ENCODE measurements around the gene WASHC3. TPM values are rescaled to one million over a fixed set of nuclear protein-coding genes. Genes with fewer than 3 reads are reported as not detected.

WASHC3 gene
- total and polyA plus RNA-seq, 2 donors (not counting 3 experiments of a cell fraction or from before 2014, with no cell fraction given): 27.8 to 28.8 TPM

DNA sequence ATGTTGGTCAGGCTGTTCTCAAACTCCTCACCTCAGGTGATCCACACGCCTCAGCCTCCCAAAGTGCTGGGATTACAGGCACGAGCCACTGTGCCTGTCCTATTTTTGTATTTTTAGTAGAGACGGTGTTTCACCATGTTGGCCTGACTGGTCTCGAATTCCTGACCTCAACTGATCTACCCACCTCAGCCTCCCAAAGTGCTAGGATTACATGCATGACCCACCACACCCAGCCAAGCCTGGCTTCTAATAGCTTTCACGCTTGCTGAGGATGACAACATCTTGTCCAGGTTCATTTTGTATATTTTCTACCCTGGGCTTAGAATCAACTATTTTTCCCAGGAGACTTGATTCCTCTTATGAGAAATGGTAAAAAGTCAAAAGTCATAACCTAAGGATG, 64.7 kb downstream of the WASHC3 start:
- Histone ChIP-seq H3K4me3 (replicated peaks in 1 of 3; ENCODE audit: insufficient read depth in 1 of 3, low read depth in 1 of 3, low read length in 3 of 3) (no peak overlapping the region), H3K27me3 (ENCODE audit: control insufficient read depth in 2 of 2, insufficient read depth in 2 of 2, low read length in 2 of 2) (peaks cover 0 to 5% of the 10 kb centered on the region in 2 experiments), H3K36me3 (ENCODE audit: control insufficient read depth in 2 of 2, extremely low read depth in 1 of 2, insufficient read depth in 2 of 2, low read length in 2 of 2) (no peaks in the 10 kb centered on the region), H3K9me1 (replicated peaks; ENCODE audit: control insufficient read depth, extremely low read depth, insufficient read depth, low read length) (no peaks in the 10 kb centered on the region), H3K79me2 (ENCODE audit: control insufficient read depth, insufficient read depth, low read length) (no peaks in the 10 kb centered on the region), H2AFZ (ENCODE audit: low read depth, low read length) (no peak overlapping the region), H3K27ac (ENCODE audit: insufficient read depth, low read depth, low read length) (no peak overlapping the region), H4K20me1 (replicated peaks; ENCODE audit: control insufficient read depth, extremely low read depth, insufficient read depth, low read length) (no peaks in the 10 kb centered on the region), H3K4me1 (ENCODE audit: control insufficient read depth, extremely low read depth, insufficient read depth, low read length) (no peaks in the 10 kb centered on the region), H3K9ac (replicated peaks; ENCODE audit: extremely low read depth, insufficient read depth, low read length) (no peak overlapping the region), H3K9me3 (replicated peaks; ENCODE audit: control insufficient read depth, insufficient read depth, low read length) (no peaks in the 10 kb centered on the region), H3K4me2 (ENCODE audit: insufficient read depth, low read length) (no peak overlapping the region)
- CTCF ChIA-PET: interaction anchor here (1.1 kb wide), 1 partner anchor 488 kb away, joined by 4 read pairs; no protein-coding TSS in a partner anchor
- TF ChIP-seq FOS (IDR thresholded peaks at IDR 0.05; ENCODE audit: borderline replicate concordance, insufficient read depth, low read length): no peak
- TF ChIP-seq POLR2AphosphoS5 (IDR thresholded peaks at IDR 0.05; ENCODE audit: insufficient read depth, low read depth, low read length): no peak
- no peak for TF ChIP-seq JUN (IDR thresholded peaks at IDR 0.05; ENCODE audit: borderline replicate concordance, insufficient read depth, insufficient read length, low read depth)
- TF ChIP-seq, protein P1, sequence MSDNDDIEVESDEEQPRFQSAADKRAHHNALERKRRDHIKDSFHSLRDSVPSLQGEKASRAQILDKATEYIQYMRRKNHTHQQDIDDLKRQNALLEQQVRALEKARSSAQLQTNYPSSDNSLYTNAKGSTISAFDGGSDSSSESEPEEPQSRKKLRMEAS (IDR thresholded peaks at IDR 0.05; ENCODE audit: insufficient read depth, insufficient read length): no peak
- no peak for TF ChIP-seq MYC (IDR thresholded peaks at IDR 0.05; ENCODE audit: low read depth, low read length)
- TF ChIP-seq, protein P2, sequence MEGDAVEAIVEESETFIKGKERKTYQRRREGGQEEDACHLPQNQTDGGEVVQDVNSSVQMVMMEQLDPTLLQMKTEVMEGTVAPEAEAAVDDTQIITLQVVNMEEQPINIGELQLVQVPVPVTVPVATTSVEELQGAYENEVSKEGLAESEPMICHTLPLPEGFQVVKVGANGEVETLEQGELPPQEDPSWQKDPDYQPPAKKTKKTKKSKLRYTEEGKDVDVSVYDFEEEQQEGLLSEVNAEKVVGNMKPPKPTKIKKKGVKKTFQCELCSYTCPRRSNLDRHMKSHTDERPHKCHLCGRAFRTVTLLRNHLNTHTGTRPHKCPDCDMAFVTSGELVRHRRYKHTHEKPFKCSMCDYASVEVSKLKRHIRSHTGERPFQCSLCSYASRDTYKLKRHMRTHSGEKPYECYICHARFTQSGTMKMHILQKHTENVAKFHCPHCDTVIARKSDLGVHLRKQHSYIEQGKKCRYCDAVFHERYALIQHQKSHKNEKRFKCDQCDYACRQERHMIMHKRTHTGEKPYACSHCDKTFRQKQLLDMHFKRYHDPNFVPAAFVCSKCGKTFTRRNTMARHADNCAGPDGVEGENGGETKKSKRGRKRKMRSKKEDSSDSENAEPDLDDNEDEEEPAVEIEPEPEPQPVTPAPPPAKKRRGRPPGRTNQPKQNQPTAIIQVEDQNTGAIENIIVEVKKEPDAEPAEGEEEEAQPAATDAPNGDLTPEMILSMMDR (IDR thresholded peaks at IDR 0.05; ENCODE audit: extremely low read depth in 1 of 2, insufficient read depth in 1 of 2, low read depth in 1 of 2, low read length in 2 of 2): no peak
- TF ChIP-seq POLR2A (IDR thresholded peaks at IDR 0.05; ENCODE audit: low read depth, low read length): no peak
- TF ChIP-seq EZH2 (IDR thresholded peaks at IDR 0.05; ENCODE audit: borderline replicate concordance, low read depth, low read length, severe bottlenecking): no peak
- TF ChIP-seq GATA2 (IDR thresholded peaks at IDR 0.05; ENCODE audit: insufficient read depth, insufficient read length, low read depth, low read length): no peak
- FAIRE-seq: no peak
- no TSS peak for BruUV-seq (replicated peaks)
- dilution Hi-C loops (cut with MboI; ENCODE audit: extremely low pct_ligation_motif_present, low sequenced_read_pairs) (no loop called here), intact Hi-C loops (cut with micrococcal nuclease) (no loop called here)
- POLR2A ChIA-PET: interaction anchor here (0.5 kb wide), 1 partner anchor 420 kb away, joined by 3 read pairs; no protein-coding TSS in a partner anchor
- no peak for DNase-seq (ENCODE audit: low read depth, low spot score)

Measured in endothelial cell of umbilical vein (primary cell).